ENCODE measurements around the gene ATP5PB. TPM values are rescaled to one million over a fixed set of nuclear protein-coding genes. Genes with fewer than 3 reads are reported as not detected.
A peak's percentile ranks its signal among the peaks of the same experiment; 100 is the strongest.

Gene ATP5PB, protein sequence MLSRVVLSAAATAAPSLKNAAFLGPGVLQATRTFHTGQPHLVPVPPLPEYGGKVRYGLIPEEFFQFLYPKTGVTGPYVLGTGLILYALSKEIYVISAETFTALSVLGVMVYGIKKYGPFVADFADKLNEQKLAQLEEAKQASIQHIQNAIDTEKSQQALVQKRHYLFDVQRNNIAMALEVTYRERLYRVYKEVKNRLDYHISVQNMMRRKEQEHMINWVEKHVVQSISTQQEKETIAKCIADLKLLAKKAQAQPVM
- total RNA-seq: 411 TPM

DNA sequence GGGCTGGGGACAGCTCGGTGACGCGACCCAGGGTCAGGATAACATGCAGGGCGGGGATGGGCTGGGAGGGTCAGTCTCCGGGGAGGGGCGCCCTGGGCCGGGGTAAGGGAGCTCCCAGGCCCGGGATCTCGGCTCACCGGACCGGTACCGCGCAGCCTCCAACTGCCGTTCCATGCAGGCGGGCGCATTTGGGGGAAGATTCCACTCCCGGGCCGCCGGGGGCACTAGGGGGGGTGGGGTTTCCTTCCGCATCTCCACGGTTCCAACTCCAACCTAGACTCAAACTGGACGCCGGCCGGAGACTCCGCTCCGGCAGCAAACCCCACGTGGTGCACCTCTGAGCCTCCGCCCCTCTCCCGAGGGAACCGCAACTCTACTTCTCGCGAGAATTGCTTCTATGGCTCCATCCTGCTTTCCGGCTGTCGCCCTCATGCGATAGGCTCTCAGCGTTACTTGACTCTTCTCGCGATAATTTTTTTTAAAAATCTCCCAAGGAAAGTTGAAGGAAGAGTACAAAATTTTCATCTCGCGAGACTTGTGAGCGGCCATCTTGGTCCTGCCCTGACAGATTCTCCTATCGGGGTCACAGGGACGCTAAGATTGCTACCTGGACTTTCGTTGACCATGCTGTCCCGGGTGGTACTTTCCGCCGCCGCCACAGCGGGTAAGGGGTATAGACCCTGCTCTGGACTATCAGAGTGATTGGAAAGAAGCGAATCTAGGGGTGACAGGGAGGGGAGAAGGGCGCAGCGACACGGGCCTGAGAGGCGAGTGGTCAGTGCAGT lies at the start of gene ATP5PB, which contains the start of gene WDR77:
Gene ATP5PB (plus strand): TSS at position 547 of the 785 bp plus-strand sequence. CDS start 78 bp downstream, at position 625.
Gene WDR77 (minus strand): TSS at position 339 of the 785 bp plus-strand sequence. CDS start 87 bp downstream, at position 252.
- DNase-seq: peak; percentile 100

DNA sequence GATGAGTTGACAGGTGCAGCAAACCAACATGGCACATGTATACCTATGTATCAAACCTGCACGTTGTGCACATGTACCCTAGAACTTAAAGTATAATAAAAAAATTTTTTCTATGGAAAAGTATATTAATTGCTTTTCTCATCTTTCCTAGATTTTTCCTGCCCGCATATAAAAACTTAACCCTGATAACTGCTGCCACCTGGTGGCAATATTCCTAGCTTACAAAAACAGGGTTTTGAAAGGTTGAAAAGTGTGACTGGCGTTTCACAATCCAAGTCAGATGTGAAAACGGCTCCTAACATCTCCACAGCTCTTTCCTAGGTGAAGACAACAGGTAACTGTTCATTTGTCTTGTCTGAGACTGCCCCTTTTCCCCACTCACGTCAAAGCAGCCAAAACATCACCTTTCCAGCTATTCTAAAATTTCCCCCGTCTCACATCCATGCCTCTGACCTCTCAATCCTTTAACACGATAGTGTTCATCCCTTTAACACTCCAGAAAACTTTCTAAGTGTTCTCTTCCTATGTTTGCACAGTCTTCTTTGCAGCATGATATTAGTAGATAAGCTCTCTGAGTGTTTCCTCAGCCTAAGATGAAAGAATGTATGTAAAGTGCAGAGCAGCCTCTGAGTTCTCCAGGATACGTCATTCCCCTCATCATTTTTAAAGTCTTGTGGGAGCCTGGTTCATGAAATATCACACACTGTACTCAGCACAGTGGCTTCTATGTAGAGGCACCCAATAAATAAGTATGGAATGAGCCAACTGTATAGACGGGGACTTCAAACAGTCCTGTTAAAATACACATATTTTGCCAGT lies 49.3 kb upstream of the ATP5PB start:
- peak; percentile 76 for DNase-seq

DNA sequence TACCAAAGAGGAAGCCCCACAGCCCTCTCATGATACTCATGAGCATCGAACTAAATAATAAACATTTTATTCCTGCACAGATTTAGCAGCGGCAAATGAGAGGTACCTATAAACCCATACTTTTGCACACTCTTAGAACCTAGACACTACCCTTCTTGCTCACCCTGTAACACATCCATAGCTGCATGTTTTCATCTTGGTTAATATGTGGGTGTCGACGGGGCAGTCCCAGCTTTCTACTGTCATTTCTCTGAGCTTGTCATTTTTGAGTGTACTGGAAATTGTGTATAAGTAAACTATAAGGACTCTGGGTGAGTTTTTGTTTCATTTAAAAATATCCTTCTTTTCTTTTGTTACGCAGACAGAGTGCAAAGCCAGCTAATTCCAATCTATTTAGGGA lies 47.2 kb upstream of the ATP5PB start:
- no peak for DNase-seq

DNA sequence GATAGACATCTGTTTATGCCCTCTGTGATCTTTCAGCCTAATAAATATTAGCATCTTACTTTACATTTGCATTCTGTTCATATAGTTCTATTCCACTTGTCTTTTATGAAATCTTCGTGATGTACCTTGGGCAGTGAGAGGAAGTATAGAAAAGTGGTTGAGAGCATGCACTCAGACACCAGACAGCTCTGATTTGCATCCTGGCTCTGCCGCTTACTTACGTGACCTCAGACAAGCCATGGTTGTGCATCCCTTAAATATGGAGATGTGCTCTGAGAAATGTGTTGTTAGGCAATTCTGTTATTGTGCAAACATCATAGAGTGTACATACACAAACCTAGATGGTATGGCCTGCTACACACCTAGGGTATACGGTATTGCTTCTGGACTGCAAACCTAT lies 44.7 kb upstream of the ATP5PB start:
- no peak for DNase-seq

GRCh38 chr1:111406321-111406768 lies 42.9 kb upstream of the ATP5PB start:
- DNase-seq: peak; percentile 83

DNA sequence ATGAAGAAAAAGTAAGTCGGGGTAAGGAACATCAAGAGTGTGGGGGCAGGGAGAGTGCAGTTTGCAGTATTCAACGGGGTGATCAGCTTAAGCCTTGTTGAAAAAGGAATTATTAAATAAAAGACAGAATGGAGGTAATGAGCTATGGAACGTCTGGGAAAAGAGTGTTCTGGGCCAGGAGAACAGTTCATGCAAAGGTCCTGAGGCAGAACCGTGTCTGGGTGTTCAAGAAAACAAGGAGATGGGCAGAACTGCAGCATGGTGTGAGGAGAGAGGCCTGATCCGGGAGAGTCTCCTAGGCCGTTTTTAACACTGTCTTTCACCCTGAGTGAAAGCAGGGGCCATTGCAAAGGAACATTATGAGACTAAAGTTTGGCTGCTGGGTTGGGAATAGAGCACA lies 42.0 kb upstream of the ATP5PB start:
- DNase-seq: no peak

GRCh38 chr1:111412839-111413238 lies 36.4 kb upstream of the ATP5PB start:
- DNase-seq: no peak

- DNase-seq: no peak
Observed at GRCh38 chr1:111414756-111415155, 34.5 kb upstream of the ATP5PB start.

DNA sequence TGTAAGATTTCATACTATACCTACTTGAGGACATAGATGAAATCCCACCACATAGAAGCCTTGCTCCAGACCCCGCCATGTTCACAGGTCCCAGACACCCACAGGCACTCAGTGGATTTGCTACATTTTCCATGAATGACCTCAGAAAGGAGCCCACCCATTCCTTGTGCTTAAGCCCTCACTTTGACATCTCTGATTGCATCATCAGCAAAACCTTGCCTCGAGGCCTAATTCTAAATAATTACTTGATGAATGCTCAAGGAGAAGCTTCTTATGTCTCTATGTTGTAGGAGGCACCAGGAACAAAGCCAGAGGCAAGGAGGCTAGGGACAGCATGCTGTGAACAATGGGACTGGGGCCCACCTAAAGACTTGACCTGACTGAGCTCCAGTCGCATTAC lies 33.8 kb upstream of the ATP5PB start:
- DNase-seq: no peak

DNA sequence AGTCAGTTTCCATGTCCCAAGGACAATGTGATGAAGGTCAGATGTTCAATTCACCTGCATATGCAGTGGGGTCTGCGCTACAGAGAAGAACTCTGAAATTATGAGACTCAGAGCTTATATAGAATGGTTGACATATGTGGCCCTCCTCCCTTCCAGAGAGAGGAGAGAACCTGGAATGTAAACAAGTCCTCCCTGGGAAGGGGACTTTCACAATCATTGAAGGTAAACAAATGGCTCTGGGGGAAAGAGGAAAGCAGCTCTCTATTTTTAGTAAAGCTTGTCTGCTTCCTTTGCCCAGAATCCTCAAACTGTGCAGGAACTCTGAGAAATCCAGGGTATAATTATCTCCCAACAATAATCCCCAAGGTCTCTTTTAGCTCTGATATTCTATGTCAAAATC lies 31.5 kb upstream of the ATP5PB start:
- peak; percentile 30 for DNase-seq

DNA sequence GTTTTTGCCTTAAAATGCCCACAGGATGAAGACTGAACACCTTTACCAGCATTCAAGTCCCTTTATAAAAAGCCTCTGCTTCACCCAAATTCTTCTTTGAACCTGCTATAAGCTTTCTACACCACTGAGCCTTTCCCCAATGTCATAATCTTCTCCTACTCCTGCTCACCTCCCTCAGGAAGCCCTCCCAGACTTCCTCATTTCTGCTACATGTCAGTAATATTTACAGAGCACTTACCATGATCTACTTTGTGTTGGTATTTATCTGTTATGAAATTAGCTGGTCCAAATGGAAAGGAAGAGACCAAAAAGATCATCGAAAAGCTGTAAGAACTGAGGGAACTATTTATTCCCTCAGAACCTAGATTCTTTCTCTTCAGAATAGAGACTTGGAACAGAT lies 30.2 kb upstream of the ATP5PB start:
- DNase-seq: no peak

- DNase-seq: no peak
Observed at GRCh38 chr1:111420377-111420776, 28.9 kb upstream of the ATP5PB start.

GRCh38 chr1:111422546-111423391 lies 26.5 kb upstream of the ATP5PB start:
- DNase-seq: no peak

DNA sequence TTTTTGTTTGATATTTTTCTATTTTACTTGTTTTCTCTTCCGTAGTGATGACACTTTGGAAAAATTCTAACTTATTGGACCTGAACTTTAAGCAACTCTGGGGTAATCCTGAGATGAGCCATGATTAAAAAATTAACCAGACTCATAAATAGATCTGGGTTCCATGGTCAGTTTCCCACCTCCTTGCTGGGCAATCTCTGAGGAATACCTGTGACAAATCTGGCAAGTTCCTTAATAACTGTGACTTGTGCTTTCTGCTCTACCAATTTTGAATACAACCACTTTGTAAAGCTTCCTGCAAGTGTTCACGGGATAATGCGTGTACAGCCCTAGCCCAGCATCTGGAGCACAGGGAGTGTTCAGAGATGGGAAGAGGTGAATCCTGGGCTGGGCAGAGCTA lies 25.0 kb upstream of the ATP5PB start:
- no peak for DNase-seq

GRCh38 chr1:111436726-111437125 lies 12.5 kb upstream of the ATP5PB start:
- DNase-seq: no peak

DNA sequence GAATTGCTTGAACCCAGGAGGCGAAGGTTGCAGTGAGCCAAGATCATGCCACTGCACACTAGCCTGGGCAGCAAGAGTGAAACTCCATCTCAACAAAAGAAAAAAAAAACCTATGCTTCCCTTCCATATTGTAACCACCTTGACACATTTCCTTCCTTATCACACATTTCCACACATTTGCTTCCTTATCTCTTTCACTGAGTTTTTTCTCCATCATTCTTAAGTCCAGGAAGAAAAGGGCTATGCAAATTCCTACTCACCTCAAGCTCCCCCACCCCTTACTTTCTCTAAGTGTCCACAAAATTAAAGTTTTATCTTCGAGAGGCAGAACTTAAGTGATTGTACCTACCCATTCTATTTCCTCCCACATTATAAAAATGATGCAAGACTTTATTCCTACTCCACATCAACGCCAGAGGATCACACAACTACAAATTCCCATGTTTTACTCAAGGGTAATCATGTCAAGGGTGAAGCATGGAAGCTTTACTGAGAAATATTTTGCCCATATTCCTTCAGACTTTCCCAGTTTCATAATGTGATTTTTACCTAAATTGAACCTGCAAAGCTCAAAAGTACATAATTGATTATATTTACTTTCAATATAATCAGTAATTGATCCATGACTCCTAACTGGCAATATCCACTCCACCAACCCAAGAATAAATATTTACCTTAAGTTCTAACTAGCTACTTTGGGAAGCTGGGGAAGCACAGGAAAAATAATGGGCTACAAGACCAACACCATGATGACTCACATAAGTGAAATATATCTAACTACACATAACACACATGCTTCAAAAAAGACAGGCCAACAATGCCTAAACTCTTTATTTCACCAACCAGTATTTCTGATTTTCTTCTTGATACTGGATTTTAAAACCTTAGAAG lies 9.6 kb upstream of the ATP5PB start:
- DNase-seq: no peak

DNA sequence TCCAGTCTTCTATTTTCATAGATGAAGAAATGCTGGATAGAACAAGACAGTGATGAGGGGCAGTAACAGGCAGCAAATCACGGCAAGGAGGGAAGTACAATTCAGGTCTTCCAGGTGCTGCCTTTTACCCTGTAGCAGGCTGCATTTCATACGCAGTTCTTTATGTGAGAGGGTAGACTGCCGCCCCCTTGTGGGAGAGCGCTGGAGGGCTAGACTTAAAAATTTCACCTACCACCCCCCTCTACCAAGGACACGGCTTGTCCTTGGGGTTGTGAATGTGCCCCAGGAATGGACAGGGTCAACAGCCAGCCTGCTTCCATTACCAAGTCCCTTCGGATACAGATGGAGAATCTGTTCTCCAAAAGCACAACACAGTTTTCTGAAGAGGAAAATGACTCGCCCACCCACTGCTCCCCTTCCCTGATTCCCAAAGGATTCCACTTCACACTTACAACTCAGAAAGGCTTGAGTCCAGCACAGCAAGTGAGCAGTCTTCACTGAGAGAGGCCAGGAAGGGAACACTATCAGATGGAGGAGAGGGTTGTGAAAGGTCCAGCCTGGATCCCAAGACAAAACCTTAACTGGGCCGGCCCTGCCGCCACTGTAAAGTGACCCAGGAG lies 7.6 kb upstream of the ATP5PB start:
- peak; percentile 24 for DNase-seq

GRCh38 chr1:111442457-111442856 lies 6.8 kb upstream of the ATP5PB start:
- no peak for DNase-seq

DNA sequence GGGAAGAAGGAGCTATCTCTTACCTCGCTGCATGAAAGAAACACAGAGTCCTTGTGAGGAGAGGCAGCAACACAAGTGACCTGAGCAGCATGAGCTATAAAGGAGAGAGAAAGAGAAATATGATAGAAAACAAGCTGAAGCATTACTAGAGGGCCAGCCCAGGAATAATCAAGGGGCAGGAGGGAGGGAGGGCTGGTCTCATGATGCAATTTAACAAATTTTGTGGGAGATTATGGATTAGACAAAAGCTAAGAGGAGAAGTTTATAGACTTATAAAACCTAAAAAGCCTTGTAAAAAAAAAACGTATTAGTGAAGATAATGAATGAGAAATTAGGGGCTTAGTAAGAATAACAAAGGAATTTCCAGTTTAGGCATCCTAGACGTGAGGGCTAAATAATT lies 5.2 kb upstream of the ATP5PB start:
- DNase-seq: no peak

DNA sequence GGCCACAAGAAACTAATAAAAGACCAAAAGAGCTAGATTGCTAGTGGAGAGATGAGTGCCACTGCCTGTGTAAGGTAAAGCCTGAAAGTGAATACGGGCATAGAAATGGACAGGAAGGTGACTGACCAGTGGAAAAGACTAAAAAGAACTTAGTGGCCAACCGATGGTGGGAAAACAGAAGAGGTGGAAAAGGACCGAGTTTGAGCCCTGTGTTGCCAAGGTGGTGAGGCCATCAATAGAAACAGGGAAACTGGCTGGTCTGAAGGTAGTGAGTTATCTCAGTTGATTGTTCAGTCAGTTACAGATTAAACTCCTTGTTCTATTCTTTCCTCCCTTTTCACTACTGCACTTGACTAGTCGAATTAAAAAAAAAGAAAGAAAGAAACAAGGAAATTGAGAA lies 2.7 kb upstream of the ATP5PB start:
- DNase-seq: no peak
